Stimulated activated CD4-positive, alpha-beta T cell treated with anti-CD3 and anti-CD28 coated beads, TNF-alpha, amount 100 ng/mL, for 1 hour (primary cell): ENCODE data around the gene PRKAG1.

ENCODE experiments used
- DNase-seq, 3 donors: peaks; one replicate each; pipeline ENCODE4 v3.0.0-alpha.2; 2020; ENCODE audit warnings: low read depth in 3 of 3, low spot score in 1 of 3

The PRKAG1 gene

DNA sequence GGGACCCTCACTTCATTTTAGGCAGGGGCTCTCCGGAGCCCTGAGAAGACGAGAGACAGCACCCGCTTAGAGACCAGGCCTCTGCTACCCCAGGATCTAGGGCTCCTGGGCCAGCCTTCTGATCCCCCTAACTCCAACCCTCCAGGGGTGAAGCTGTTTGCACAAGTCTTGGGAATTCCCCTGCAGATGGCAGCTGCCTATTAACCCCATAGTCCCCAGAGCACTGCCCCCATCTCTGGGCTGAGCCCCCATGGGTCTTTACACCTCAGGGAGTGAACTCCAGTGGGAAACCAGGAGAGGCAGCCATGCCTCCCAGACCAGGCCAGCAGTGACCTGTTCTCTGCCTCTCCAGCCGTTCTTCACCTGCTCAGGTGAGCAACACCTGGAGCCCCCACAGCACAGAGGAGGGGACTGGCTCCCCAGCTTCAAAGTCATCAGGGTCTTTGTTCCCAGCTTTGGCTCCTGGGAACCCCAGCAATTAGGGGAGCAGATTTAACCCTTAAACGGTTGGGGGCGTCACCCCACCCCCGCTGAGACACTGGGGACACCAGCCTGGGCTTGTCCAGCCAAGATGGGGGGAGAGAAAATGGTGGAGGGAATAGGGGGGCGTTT lies 49.3 kb downstream of the PRKAG1 start:
- no peak for DNase-seq

- DNase-seq: no peak
These were observed 50.1 kb downstream of the PRKAG1 start for GRCh38 chr12:48968467-48968866.

- DNase-seq: no peak
These were observed 50.6 kb downstream of the PRKAG1 start for GRCh38 chr12:48967991-48968390.

DNA sequence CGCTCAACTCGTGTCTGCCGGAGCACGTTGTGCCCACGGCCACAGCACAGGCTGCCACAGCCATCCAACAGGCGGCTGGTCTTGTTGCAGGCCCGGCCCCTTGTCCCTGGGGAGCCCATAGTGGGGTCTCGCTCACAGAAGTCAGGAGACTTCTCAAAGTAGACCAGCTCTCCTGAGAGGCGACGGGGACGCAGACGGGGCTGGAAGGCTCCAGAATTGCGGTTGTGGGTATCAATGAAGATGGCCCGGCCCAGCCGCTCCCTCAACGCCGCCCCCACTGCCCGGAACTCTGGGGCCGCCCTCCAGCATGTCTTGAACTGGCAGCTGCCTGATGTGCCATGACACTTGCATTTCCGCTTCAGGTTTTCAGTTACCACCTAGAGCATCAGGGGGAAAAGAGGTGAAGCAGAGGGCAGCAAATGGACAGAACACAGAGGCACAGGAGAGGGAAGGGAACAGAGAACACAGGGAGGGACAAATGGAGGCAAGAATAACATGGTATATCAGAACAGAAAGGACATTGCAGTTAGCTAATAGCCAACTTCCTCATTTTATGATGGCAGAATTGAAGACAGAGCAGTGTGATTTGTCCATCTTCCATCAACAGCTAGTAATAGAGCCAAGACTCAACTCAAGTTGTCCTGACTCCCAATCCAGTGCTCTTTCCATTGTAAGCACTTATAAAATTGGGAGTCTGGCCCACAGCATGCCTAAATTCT lies 52.2 kb downstream of the PRKAG1 start:
- no peak for DNase-seq

GRCh38 chr12:48965298-48965838 lies 53.2 kb downstream of the PRKAG1 start:
- DNase-seq: no peak

DNA sequence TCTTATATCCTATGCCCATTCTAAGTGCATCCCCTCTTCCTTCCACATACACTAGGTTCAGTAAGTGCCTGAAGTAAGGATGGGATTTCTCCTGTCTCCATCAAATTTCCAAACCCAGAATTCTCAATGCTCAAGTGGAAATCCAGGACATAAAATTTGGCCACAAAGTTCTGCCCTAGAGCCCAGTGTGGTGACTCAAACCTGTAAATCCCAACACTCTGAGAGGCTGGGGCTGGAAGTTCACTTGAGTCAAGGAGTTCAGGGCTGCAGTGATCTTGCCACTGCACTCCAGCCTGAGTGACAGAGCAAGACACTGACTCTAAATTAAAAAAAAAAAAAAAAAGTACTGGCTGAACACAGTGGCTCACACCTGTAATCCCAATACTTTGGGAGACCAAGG lies 56.8 kb downstream of the PRKAG1 start:
- DNase-seq: no peak

GRCh38 chr12:48961331-48961730 lies 57.2 kb downstream of the PRKAG1 start:
- no peak for DNase-seq

DNA sequence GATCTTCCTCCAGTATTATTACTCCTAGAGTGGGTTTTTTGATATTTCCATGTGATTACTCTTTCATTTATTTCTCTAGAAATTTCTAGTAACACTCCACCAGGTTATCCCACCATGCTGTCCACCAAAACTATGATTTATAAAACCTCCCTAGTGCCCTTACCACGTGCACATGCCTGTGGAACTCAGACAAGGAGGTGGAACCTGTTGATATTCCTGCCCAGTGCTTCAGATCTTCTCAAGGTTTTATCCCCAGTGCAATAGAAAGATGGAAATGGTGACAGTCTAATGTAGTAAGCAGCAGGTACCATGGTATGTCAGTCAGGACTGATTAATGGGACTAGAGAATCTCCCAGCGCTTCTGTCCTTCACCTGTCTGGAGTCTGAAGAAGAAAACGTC lies 57.7 kb downstream of the PRKAG1 start:
- no peak for DNase-seq

DNA sequence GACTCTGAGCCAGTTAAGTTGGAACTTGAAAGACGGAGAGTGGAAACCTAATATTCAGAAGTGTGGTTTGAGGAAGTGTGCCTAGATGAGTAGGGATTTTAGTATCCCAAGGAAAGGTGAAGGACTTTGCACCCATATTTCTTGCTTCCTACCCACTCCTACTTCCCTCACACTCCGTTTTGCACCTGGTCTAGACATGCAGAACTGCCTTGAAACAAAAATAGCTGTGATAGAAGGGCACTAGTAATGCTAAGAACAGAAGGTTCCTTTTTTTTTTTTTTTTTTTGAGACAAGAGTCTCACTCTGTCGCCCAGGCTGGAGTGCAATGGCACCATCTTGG lies 60.6 kb downstream of the PRKAG1 start:
- DNase-seq: no peak

DNA sequence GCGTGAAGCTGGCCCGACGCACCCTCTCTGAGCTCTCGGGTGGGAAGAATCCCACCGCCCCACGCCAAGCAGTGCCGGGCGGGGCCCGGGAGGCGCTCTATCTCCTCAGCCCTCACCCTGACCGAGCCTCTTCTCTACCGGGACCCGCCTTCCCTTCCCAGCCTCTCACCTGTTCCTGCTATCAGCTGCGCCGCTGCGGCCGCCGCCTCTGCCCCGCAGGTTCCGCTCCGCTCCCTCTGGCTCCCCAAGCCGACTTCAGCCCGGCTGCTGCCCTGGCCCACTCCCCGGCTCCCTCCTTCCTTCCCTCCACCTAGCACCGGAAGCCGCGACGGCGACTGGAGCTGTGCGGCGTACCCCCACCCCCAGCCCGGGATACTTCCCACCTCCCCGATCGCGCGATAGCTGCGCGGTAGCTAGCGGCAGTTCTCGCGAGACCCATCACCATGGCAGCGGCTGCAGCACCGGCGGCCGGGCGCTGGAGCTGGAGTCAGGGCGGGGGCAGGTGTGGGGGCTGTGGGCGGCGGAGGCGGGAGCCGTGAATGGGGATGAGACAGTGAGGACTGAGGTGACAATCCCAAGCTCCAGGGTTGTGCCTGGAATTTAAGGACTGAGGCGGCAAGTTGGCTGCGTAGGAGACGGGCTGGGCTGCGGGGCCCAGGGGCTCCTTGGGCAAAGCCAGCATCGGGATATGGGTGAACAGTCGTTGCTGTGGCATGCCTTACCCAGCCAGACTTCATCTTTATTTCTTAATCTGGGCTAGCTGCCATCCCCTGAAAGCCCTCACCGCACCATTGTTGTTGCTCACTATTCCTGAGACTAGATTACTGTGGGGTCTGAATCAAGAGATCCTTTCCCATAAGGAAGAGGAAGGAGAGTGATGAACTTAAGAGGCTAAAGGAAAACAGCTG lies 61.2 kb downstream of the PRKAG1 start, which contains the start of gene ARF3:
TSS of gene ARF3 (minus strand) at position 347 of the 908 bp plus-strand sequence. CDS start 16,392 bp downstream, outside the sequence.
- DNase-seq: peak; percentile 82 to 85 (median 85)

GRCh38 chr12:48956279-48957140 lies 62.1 kb downstream of the PRKAG1 start:
- no peak for DNase-seq

DNA sequence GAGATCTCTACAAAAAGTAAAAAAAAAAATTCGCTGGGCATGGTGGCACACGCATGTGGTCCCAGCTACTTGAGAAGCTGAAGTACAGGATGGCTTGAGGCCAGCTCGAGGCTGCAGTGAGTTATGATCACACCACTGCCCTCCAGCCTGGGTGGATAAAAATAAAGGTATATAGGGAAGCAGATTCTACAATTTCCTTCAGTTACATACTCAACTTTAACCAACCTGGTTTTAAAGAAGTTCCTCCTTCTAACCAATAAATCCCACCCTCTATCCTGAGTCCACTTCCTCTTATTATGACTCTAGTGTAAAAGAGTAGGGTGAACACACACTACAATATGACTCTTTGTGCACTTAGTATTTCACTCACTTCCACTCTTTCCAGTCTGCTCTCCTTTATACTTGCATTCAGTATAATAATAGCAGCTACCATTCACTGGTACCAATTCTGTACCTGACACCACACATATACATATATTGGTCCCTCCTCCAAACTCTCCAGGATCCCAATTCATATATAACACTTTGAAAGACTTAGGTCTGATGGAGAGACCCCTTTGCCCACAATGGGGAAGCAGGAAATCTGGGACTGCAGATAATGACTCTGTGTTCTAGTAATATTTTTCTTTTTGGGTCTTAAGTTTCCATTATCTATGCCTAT lies 63.6 kb downstream of the PRKAG1 start:
- DNase-seq: no peak

- DNase-seq: no peak
These were observed 64.5 kb downstream of the PRKAG1 start for GRCh38 chr12:48954061-48954460.

- DNase-seq: no peak
These were observed 65.9 kb downstream of the PRKAG1 start for GRCh38 chr12:48952691-48953090.
